HG02798 (cell line): Measurements from ENCODE around the gene PTGFRN.
"Not testable (repeated sequence)": the region's sequence is repeated elsewhere in the genome, so short reads cannot be mapped to it uniquely, and the experiment has no call there.

Experiments
- ATAC-seq: cut with Tn5 transposase; IDR thresholded peaks from one replicate; pipeline ENCODE4 v1.9.1; 2021; ENCODE audit warnings: mild to moderate bottlenecking; ENCODE audit not compliant: unreplicated experiment, poor library complexity

Gene PTGFRN

GRCh38 chr1:116909512-116910378 is at the start of gene PTGFRN:
Gene PTGFRN (plus strand): TSS chr1:116909916. CDS start chr1:116910204, 288 bp downstream.
- no peak for ATAC-seq

GRCh38 chr1:116860167-116860566 is 49.5 kb upstream of the PTGFRN start:
- not testable (repeated sequence) for ATAC-seq

DNA sequence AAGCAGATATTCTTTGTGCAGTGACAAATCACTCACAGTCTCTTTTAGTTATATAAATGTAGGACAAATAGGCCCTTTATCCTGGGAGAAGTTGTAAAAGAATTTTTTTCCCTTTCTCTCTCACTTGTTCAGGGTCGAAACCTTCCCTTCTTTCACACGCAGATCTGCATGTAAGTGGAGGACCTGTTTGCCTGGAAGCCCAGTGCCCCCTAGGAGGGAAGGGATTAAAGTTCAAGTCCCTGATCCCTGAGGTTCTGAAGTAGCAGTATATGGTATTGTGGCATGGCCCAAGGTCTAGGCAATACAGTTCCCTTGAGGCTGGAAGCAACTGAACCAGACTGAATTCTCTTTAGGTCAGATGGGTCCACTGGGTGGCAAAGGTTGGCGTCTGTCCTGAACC is 48.6 kb upstream of the PTGFRN start:
- ATAC-seq, result no peak

DNA sequence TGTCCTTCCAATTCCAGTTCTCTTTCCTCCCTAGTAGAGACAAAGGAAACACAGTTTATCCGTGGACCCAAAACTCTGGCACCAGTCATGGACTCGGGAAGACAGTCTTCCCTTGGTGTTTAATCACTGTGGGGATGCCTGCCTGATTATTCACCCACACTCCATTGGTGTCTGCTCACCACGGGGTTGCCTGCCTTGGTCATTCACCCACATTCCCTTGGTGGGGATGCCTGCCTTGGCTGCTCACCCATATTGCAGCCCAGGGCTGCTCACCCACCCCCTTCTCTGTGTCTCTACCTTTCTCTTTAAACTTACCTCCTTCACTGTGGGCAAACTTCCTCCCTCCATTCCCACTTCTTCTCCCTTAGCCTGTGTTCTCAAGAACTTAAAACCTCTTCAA is 46.7 kb upstream of the PTGFRN start:
- not testable (repeated sequence) for ATAC-seq

DNA sequence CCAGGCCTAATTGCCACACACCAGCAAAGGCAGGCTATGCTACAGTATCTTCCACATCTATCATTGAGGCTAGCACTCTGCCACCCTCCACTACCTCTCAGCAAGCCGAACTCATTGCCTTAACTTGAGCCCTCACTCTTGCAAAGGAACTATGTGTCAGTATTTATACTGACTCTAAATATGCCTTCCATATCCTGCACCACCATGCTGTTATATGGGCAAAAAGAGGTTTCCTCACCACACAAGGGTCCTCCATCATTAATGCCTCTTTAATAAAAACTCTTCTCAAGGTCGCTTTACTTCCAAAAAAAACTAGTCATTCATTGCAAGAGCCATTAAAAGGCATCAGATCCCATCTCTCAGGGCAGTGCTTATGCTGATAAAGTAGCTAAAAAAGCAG is 43.2 kb upstream of the PTGFRN start:
- ATAC-seq, result not testable (repeated sequence)

DNA sequence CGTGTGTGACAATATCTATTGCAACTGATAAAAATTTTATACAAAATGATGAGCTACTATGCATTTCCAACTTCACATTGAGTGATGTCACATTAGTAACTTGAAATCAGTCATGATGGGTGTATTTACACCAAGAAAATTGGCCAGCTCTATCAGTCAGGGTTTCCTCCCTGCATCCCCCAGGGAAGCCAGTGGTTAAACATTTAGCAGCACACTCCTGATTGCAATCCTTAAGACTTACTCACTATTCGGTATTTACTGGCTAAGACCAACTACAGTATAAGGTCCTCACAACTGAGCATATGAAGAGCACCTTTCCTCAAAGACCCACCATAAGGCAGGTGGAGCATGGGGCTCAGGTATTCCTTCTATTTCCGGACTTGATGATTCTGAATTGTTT is 41.3 kb upstream of the PTGFRN start:
- ATAC-seq, result no peak

- ATAC-seq, result no peak
These were observed 40.1 kb upstream of the PTGFRN start for GRCh38 chr1:116869611-116870010.

DNA sequence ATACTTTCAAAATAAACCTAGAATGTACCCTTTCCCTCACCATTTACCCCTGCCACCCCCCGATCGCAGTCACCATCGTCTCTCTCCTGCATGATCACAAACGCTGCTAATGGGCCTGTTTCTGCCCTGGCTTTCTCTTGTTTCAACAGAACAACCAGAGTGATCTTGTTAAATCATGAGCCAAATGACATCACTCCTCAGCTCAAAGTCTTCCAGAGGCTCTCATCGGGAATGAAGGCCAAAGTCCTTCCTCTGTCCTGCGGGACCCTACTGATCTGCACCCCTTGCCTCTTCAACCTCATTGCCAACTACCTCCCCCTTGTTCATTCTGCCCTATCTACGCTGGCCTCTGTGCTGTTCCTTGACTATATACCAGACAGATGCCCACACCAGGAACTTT is 39.4 kb upstream of the PTGFRN start:
- no peak for ATAC-seq

GRCh38 chr1:116871779-116872146 is 38.0 kb upstream of the PTGFRN start:
- no peak for ATAC-seq

DNA sequence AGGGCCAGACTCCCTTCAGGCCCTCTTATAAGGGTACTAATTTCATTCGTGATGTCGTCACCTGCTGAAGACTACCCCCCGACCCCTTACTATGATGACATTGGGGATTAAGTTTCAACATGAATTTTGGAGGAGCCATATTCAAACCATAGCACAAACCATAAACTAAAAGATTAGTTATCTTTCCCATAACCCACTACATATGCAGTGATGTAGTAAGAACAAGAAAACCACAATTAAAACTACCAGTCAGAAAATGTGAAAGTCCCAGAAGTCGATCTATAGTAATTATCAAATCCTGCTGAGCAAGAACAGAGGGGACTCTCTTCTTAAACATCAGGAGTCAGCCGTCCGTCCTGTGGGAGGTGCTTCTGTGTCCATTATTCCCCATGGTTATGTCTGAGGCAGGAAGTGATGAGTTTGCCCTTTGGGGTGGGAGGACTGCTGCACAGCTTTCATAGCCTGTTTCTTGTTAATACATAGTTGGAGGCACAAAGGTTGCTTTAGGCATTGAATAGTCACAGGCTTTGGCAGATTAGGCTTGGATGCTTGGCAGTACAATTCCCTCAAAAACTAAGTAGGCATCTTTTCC is 35.9 kb upstream of the PTGFRN start:
- ATAC-seq, result no peak

- ATAC-seq, result no peak
These were observed 34.9 kb upstream of the PTGFRN start for GRCh38 chr1:116874733-116875249.

GRCh38 chr1:116875391-116875790 is 34.3 kb upstream of the PTGFRN start:
- no peak for ATAC-seq

DNA sequence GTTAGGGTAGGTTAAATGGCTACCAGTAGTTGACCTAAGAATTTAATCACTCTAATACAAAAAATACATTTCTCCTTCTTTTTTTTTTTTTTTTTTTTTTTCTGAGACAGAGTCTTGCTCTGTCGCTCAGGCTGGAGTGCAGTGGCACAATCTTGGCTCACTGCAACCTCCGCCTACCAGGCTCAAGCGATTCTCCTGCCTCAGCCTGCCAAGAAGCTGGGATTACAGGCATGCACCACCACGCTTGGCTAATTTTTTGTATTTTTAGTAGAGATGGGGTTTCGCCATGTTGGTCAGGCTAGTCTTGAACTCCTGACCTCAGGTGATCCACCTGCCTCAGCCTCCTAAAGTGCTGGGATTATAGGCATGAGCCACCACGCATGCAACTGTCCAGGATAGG is 33.8 kb upstream of the PTGFRN start:
- ATAC-seq, result not testable (repeated sequence)

DNA sequence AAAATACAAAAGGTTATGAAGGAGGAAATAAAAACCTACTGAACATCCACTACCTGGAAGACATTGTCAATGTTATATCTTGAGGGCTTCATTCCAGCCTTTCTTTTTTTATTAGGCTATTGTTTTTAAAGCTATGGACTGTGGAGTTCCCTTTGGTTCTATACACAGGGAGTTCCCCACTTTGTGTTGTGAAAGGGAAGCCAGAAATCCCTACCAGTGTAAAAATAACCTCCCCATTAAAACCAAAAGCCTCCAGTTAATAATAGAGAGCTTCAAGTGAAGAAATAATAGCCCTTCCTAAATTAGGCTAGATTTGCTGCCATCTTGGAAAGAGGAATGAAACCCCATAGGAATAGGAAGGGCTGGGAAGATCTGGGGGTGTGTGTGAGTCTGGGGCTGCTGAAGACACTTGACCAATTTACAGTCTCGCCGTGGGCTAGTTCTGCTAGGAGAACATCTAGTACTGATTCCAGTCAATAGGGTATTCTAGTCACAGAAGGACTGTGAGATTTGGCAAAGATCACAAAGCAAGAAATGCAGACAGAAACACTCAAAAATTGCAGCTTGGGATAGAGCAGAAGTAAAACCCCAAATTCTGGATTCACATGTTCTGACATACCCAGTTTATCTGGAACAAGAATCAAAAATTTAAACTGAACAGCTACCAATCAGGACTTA is 32.4 kb upstream of the PTGFRN start:
- no peak for ATAC-seq

DNA sequence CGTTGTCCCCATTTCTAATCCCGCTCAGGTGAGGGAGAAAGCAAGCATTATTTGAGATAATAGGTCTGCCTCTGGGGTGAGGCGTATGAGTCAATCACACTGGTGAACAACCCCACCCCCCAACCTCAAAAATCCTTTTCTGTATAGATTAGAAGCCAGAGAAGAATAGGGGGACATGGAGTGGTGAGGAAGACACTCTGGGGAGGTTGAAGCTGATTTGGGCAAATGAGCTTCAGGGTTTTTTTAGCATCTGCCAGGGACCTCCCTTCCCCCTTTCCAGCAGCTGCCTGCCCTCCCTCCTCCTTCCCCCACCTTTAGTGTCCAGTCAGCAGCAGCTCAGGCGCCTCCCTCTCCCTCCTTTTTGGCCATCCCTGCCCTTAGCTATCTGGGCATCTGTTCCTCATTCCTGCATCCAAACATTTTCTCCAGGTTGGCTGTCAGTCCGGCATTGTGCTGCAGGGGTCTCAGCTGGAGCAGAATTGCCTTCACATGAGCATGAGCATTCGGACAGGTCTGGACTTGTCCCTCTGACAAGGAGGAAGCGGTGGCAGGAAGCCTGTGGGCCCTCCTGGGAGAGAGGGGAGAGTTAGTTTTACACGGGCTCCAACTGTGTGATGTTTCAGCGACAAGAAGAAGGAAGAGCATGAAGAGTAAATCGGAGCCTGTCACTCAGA is 30.8 kb upstream of the PTGFRN start:
- peak; percentile 67 for ATAC-seq

DNA sequence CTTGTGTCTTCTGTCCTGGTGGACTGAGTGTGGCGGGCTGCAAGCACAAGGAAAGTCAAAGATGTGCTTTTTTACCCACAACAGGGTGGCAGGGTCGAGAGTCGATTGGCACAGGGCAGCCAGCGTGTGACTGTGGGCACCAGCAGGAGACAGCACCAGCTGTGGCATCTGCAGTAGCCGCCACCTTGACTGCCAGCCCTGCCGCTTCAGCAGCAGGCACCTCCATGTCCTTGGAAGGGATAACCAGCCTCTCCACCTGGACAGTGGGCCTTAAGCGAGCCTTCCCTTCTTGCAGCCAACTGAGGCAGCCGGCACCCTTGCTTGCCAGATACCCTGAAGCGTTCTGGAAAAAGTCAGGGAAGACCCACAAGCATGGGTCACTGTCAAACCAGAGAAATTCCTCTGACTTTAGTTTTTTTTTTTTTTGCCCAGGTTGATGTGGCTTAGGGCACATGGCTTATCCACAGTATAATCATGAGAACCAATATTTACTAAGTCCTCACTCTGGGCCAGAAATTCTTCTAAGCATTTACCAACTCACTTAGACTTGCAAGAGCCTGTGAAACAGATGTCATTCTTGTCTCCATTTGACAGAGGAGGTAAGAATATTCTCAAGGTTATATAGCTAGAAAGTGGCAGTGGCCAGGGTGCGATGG is 30.1 kb upstream of the PTGFRN start:
- no peak for ATAC-seq

- no peak for ATAC-seq
These were observed 28.8 kb upstream of the PTGFRN start for GRCh38 chr1:116880917-116881316.

DNA sequence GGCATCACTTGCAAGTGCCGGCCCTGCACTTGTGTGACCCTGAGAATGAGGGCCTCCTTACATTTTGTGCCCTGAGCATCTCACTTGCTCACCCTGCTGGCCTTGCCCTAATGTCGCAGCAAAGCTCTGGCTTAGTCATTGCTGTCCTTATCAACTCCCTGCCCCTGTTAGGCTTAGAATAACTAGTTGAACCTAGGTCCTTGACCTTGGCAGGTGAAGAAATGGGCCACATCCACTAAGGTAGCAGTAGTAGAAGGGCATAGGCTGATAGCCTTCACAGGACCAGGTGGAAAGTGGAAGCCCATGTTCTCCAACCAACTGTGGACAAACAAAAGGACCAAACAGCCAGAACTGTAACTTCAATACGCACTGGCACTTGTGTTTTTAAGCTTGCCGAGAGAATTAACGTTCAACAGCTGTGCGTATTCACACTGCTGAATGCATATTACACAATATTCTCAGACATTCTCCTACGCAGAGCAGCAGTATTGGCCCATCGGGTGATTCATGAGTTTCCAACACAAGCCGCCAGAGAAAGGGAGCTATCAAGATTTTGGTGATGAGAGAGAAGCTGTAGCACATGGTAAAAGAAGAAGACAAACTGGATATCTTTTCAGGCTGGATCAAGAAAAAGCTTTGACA is 27.7 kb upstream of the PTGFRN start:
- no peak for ATAC-seq

- ATAC-seq, result no peak
These were observed 26.9 kb upstream of the PTGFRN start for GRCh38 chr1:116882866-116883265.
